GM19395 (cell line): Measurements from ENCODE around the gene ZNF470.

Experiments
- ATAC-seq: cut with Tn5 transposase; IDR thresholded peaks from one replicate; pipeline ENCODE4 v1.9.1; 2021; ENCODE audit warnings: mild to moderate bottlenecking, moderate library complexity; ENCODE audit not compliant: unreplicated experiment

ZNF470 gene

DNA sequence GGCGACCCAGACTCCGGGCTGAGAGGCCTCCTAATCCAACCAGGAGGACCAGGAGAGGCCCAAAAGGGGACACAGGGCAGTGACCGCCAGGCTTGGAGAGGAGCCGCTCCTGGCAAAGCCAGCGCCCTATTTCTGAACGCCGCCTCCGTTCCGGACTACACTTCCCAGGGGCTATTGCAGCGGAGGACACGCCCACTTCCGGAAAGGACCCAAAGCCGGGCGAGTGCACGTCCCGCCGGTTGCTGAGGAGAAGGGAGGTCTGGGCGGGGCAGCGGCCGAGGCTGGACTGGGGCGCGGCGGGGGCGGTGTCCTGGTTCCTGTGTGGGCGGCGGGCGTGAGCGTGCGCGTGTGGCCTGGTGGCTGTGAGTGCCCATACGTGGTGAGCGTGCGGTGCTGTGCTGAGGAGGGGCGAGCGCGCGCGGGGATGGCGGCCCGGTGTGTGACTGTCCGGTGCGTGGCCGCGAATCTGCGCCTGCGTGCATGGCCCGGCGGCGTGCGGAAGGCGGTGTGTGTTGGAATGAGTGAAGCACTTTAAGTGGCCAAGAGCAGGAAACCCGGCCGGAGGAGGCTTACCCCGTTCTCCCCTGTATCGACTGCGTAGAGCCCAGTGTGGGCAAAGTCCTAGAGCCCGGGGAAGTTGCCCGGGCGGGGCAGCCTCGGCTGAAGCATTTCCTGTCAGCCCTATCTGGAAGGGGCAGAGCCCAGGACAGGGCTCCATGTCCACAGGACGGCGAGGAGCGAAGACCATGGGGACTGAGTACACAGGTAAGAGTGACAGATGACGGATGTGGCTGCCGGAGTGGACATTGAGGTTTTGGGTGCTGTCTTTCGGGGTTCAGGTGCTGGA, at the start of gene ZNF470:
Gene ZNF470 (plus strand): TSS at position 195 of the 847 bp plus-strand sequence. CDS start 2,844 bp downstream, outside the sequence.
- ATAC-seq, result peak; percentile 98

DNA sequence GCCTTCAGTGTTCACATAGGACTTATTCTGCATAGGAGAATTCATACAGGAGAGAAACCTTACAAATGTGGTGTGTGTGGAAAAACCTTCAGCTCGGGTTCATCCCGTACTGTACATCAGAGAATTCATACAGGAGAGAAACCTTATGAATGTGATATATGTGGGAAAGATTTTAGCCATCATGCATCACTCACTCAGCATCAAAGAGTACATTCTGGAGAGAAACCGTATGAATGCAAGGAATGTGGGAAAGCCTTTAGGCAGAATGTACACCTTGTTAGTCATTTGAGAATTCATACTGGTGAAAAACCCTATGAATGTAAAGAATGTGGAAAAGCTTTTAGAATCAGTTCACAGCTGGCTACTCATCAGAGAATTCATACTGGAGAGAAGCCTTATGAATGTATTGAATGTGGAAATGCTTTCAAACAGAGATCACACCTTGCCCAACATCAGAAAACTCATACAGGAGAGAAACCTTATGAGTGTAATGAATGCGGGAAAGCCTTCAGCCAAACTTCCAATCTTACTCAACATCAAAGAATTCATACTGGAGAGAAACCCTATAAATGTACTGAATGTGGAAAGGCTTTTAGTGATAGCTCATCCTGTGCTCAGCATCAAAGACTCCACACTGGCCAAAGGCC, 41.9 kb upstream of the ZNF470 start:
- ATAC-seq, result no peak

DNA sequence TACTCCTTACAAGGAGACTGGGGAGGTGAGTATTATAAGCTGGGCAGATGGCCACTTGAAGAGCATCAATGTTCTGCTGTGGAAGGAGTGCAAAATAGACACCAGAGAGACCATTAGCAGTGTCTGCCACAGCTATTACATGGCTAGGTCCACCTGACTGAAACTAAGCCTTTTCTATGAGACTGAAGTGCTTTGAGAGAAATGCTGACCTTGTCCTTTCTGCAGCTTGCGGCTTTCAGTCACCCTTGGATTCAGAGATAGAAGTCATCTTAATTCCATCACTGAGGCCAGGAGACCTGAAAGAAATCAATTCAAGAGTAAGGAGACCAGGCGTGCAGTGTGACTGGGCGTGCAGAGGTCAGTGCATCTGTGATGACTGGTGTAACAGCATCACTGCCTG, 29.8 kb upstream of the ZNF470 start:
- no peak for ATAC-seq

DNA sequence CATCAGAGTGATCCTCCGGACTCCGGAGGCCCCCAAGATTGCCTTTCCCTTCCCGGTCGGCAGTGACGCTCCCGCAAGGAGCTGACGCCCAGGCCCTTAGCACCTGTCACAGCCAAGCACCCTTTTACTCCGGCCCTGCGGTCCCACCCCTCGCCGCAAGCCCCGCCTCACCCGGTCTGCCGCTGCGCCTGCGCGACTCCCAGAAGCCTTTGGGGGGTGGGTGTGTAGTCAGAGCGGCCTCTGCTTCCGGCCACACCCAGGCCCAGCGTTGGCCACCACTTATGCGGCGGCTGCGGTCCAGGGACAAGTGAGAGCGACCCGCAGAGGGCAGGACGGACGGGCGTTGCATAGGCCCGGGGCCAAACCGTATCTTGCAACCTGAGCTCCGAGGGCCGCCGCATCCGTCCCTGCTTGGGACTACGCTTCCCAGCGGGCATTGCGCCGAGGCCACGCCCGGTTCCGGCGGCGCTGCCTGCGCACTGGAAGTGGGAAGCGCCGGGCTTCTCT, 29.0 kb upstream of the ZNF470 start:
- peak; percentile 90 for ATAC-seq

DNA sequence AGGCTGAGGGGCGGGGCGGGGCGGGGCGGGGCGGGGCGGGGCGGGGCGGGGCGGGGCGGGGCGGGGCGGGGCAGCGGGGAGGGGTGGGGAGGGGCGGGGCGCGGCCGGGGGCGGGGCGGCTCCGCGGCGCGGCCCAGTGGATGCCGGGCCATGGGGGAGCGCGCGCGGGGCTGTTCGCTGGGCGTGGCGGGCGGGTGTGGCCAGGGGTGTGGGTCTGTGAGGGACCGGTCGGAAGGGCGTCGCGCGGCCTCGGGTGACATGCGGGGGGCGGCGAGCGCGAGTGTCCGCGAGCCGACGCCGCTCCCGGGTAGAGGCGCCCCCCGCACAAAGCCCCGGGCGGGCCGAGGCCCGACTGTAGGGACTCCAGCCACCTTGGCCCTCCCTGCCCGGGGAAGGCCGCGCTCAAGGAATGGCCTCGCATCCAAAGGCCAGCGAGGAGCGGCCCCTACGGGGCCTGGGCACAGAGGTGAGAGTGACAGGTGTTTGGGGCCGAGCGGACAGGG, 28.5 kb upstream of the ZNF470 start, which contains the start of gene ZFP28:
Gene ZFP28 (plus strand): TSS at position 188 of the 503 bp plus-strand sequence. CDS start 71 bp downstream, at position 259.
- ATAC-seq, result no peak

DNA sequence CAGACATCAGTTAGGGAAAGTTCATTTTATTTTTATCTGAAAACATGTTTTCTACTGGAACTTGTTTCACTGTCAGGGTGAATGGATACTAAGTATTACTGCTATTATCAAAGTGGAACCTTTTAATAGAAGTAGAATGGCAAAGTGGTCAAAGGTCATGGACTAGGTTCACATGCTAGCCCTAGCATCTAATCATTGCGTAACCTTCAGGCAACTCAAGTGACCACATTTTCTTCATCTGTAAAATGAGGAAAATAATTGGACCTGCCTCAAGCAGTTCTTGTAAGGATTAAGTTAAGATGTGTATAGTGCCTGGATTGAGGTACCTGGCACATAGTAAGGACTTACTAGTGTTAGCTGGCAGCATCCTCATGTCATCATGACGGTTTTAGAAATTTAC, 23.5 kb upstream of the ZNF470 start:
- ATAC-seq, result no peak

DNA sequence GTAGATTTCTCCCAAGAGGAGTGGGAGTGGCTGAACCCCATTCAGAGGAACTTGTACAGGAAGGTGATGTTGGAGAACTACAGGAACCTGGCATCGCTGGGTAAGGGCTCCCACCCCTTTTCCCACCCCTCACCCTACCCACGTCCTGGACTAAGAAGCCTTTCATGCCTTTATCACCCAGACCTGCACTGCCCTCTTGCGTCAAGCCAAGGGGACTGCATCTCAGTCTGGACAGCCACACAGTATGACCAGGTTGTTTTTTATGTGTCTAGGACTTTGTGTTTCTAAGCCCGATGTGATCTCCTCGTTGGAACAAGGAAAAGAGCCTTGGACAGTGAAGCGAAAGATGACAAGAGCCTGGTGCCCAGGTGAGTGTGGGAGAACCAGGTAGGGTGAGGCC, 19.7 kb upstream of the ZNF470 start:
- ATAC-seq, result no peak

DNA sequence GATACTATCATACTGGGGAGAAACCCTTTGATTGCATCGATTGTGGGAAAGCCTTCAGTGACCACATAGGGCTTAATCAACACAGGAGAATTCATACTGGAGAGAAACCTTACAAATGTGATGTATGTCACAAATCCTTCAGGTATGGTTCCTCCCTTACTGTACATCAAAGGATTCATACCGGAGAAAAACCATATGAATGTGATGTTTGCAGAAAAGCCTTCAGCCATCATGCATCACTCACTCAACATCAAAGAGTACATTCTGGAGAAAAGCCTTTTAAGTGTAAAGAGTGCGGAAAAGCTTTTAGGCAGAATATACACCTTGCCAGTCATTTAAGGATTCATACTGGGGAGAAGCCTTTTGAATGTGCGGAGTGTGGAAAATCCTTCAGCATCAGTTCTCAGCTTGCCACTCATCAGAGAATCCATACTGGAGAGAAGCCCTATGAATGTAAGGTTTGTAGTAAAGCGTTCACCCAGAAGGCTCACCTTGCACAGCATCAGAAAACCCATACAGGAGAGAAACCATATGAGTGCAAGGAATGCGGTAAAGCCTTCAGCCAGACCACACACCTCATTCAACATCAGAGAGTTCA, 12.9 kb upstream of the ZNF470 start:
- ATAC-seq, result no peak

DNA sequence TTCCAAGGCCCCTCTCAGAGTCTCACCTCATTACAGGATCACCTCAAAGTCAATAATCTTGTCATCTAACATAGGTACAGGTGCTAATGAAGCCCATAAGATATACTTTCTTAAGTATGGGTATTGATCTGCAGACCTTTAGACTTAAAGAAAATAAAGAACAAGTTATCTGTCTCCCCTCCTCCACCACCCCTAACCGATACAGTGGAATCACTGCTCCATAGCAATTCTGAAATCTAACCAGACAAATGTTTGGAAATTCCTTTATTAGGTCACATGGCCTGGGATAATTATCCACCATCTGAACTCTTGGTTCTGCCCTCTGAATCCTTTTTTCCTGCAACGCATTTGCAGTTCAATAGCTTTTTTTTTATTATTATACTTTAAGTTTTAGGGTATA, 4.5 kb upstream of the ZNF470 start:
- ATAC-seq, result no peak

DNA sequence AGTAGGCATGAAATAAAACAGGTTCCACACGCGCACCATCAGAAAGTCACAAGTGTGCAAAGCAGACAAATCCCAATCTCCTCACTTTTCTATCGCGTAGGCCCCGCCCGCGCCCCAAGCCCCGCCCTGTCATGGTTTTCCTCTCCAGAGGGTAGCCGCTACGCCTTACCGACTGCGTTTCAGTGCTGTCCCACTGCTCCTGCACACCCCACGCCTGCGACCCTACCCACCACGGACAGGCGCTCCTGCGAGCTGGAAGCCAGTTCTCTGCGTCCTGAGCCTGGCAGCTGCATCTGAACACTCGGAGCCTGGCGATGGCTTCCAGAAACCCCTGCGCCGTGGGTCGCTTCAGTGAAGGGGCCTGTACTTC, 379 bp upstream of the ZNF470 start:
- ATAC-seq, result peak; percentile 58

DNA sequence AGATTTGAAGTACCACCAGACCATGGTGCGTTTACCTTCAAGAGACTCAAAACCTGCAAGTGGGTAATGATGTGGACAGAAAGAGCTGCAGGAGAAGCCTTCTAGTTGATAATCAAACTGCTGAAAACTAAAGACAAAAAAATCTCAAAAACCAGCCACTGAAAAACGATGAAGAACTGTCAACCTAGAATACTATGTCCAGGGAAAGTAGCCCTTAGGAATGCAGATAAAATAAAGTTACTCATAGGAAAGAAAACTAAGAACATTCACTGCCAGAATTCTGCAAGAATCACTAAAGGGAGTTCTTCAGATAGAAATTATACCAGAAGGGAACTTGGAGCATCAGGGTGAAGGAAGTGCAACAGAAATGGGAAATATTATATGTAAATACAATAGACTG, 5.3 kb downstream of the ZNF470 start:
- ATAC-seq, result no peak

DNA sequence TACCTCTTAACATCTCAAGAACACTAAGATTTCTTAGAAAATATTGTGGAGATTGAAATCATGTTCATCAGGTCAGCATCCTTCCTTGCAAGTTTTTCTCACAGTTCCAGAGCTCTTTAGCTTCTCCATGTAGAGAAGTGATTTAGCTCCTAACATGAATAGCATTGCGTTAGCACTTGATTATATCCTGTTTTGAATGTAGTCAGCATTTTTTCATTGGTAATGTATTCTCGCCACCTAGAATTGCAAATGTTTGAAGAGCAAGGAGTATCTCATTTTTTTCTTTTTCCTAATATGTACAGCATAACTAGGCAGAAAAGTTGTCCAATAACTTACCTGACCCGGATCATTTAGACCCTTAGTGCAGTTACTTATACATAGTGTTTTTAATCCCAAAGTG, 6.6 kb downstream of the ZNF470 start:
- no peak for ATAC-seq

DNA sequence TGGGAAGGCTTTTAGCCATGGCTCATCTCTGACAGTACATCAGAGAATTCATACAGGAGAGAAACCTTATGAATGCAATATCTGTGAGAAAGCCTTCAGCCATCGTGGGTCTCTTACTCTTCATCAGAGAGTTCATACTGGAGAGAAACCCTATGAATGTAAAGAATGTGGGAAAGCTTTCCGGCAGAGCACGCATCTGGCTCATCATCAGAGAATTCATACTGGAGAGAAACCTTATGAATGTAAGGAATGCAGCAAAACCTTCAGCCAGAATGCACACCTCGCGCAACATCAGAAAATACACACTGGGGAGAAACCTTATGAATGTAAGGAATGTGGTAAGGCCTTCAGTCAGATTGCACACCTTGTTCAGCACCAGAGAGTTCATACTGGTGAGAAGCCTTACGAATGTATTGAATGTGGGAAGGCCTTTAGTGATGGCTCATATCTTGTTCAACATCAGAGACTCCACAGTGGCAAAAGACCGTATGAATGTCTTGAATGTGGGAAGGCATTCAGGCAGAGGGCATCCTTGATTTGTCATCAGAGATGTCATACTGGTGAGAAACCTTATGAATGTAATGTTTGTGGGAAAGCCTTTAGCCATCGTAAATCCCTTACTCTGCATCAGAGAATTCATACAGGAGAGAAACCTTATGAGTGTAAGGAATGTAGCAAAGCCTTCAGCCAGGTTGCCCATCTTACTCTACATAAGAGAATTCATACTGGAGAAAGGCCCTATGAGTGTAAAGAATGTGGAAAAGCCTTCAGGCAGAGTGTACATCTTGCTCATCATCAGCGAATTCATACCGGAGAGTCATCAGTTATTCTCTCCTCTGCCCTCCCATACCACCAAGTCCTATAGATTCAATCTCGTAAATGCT, 10.7 kb downstream of the ZNF470 start:
- ATAC-seq, result no peak

DNA sequence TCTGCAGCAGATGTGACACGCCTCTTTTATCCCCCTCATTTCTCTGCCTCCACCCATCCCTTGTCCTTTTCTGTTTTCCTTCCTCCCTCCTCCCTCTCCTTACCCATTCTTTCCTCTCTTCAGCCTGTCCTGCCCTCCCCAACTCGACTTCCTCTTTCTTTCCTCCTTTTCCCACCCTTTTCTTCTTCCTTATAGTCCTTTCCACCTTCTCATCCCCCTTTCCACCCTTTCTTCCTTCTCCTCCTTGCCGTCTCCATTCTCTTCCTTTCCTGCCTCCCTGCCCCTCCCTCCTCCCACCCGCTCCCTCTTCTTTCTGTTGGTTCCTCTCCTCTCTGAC, 27.1 kb downstream of the ZNF470 start:
- ATAC-seq, result no peak

DNA sequence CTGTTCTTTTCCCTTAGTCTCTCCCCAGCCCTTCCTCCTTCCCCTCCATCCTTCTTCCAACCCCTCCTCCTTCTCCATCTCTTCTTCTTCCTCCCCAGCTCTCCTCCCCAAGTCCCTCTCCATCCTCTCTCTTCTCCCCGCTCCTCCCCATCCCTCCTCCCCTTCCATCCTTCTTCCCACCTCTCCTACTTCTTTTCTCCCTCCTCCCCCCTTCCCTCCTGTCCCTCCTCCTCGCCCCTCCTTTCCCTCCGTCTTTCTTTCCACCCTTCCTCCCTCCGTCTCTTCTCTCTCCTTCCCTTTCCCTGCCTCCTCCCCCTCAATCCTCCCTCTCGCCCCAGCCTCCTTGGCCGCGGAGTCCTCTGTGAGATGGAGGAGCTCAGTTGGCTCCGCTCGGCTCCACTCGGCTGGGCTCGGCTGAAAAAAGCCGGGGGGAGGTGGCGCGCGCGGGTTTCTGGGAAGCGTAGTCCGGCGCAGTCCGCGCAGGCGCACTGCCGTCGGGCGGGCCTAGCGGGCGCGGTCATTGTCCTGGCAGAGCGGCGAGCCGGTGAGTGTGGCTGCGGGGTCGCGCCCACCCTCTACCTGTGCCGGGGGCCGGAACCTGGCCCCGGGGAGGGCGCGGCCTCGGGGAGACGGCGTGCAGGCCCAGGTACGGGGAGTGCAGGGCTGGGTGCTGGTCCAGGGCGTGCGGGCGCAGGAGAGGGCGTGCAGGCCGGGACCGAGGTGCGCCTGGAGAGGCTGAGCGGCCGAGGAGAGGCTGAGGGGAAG, 27.7 kb downstream of the ZNF470 start, which contains the start of gene ZNF71:
Gene ZNF71 (plus strand): TSS at position 520 of the 765 bp plus-strand sequence. CDS start 6,257 bp downstream, outside the sequence.
- peak; percentile 93 for ATAC-seq

DNA sequence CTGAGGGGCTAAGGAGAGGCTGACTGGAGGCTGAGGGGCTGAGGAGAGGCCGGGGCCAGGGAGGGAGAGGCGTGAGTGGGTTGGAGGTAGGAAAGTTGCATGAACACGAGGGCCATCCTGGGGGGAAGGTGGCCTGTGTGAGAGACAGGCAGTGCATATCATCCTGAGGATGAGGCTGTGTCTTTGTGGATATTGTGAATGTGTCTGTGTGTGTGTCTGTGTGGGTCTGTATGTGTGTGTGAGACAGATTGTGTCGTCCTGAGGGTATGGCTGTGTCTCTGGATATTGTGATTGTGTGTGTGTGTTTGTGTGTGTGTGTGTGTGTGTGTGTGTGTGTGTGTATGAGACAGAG, 28.3 kb downstream of the ZNF470 start:
- ATAC-seq, result peak; percentile 33

DNA sequence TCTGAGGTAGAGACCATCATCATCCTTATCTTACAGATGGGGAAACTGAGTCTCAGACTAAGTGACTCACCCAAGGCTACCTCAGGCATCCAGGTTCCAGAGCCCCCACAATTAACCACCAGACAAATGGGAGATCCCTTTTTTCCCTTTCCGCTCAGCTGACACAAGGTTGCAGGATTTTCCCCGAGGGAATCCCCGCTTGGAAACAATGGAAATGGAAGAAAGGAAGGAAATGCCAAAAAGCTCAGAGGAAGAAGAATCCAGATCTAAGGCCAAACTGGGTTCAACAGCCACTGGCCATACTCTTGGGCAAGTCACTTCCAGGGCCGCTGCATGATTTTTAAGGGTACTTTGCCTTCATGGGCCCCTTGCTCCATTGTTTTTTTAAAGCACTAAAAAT, 29.4 kb downstream of the ZNF470 start:
- ATAC-seq, result no peak

DNA sequence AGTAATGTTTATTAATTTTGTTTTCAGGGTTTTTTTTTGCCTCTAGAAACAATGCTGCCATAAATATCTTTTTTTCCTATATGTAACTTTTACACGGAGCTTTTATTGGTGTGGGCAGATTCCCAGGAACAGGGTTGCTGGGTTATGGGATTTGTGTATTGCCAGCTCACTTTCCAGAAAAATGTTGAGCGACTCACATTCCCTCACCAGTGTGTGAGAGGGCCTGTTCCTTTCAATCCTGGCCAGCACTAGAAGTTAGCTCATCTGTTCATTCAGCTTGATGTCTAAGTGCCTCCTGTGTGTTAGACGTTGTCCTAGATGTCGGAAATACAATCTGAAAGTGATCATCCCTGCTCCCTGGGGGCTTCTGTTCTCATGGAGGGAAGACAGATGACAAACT, 30.4 kb downstream of the ZNF470 start:
- no peak for ATAC-seq

DNA sequence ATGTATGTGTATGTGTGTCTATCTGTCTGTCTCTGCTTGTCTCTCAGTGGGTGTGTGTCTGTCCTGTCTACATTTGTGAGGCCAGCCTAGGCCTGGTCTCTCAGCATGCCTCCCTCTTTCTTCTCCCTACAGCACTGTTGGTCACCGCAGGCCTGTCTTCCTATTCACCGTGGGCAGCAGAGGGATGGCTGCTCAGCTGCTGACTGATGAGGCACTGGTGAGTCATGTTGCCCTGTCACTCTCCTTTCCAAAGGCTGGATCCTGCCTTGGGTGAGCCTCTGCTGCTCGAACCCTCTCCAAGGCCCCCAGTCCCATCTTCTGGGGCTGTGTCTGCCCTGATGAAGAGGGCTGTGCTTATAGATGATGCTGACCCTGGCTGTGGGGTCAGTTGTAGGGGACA, 34.1 kb downstream of the ZNF470 start:
- ATAC-seq, result no peak

DNA sequence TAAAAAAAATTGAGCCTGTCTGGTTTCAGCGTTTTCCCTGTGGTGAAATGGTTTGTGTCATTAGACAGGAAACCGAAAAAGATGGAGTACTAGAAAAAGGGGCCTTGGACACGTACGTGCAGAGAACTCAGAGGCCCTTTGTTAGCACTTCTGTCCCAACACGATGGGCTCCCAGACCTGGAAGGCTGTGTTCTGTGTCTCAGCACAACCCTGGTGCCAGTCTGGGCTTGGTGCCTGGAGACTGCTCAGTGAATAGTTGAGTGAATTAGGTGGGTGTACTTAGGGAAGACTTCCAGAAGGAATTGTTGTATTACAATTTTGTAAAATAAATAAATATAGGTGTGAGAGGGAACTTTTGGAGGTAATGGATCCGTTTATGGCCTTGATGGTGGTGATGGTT, 36.6 kb downstream of the ZNF470 start:
- no peak for ATAC-seq
